Effector memory CD4-positive, alpha-beta T cell (primary cell): ENCODE measurements around the gene TRIM49D1.
"Not testable (repeated sequence)": the region's sequence is repeated elsewhere in the genome, so short reads cannot be mapped to it uniquely, and the experiment has no call there.

Experiments used
- DNase-seq, 3 donors: peaks; one replicate each; pipeline ENCODE4 v3.0.0-alpha.2; 2020
- H3K27ac ChIP-seq: 2 replicates; pipeline ENCODE4 v1.7.0; 2013; ENCODE audit warnings: mild to moderate bottlenecking, low read length, moderate library complexity; ENCODE audit not compliant: insufficient read depth, poor library complexity, severe bottlenecking
- H3K27me3 ChIP-seq: replicated peaks from 2 replicates; pipeline ENCODE4 v1.7.0; 2013; ENCODE audit warnings: mild to moderate bottlenecking, low read length; ENCODE audit not compliant: insufficient read depth, control insufficient read depth, poor library complexity, severe bottlenecking
- H3K36me3 ChIP-seq: 2 replicates; pipeline ENCODE4 v1.7.0; 2013; ENCODE audit warnings: mild to moderate bottlenecking, low read length, moderate library complexity; ENCODE audit not compliant: control insufficient read depth, insufficient read depth
- H3K4me1 ChIP-seq: 2 replicates; pipeline ENCODE4 v1.7.0; 2013; ENCODE audit warnings: low read length, mild to moderate bottlenecking; ENCODE audit not compliant: control insufficient read depth, insufficient read depth, poor library complexity, severe bottlenecking
- H3K4me3 ChIP-seq: 2 replicates; pipeline ENCODE4 v1.7.0; 2013; ENCODE audit warnings: low read length, low read depth, mild to moderate bottlenecking; ENCODE audit not compliant: insufficient read depth, poor library complexity, severe bottlenecking
- H3K9me3 ChIP-seq: 2 replicates; pipeline ENCODE4 v1.7.0; 2013; ENCODE audit warnings: mild to moderate bottlenecking, low read length, moderate library complexity; ENCODE audit not compliant: control insufficient read depth
- total RNA-seq, 3 donors: gene quantifications; one replicate each; lab custom pipeline; 2026; lab: John Stamatoyannopoulos, UW

The TRIM49D1 gene
- total RNA-seq: 0 reads per million in 3 donors

- H3K36me3 ChIP-seq: no peaks in the 10 kb centered on the region
Measured at GRCh38 chr11:89922195-89922660, at the start of gene TRIM49D1. TRIM49D1 (minus strand) TSS chr11:89922245; CDS start chr11:89917710, 4,535 bp downstream.

GRCh38 chr11:89965737-89966136 is 43.7 kb upstream of the TRIM49D1 start, which contains the start of gene TRIM64:
TRIM64 (plus strand) TSS chr11:89966037; CDS start chr11:89968504, 2,467 bp downstream.
- not testable (repeated sequence) for DNase-seq, H3K4me1 ChIP-seq, H3K4me3 ChIP-seq, H3K27me3 ChIP-seq, H3K27ac ChIP-seq, H3K36me3 ChIP-seq, H3K9me3 ChIP-seq

More at GRCh38 chr11:89922195-89922660, at the start of gene TRIM49D1:
- H3K9me3 ChIP-seq: no peaks in the 10 kb centered on the region
- DNase-seq: no peak
- H3K27ac ChIP-seq: no peak within 1 kb of the TSS
- no peak within 1 kb of the TSS for H3K4me3 ChIP-seq
- no peaks in the 10 kb centered on the region for H3K27me3 ChIP-seq
- no peaks in the 10 kb centered on the region for H3K4me1 ChIP-seq

DNA sequence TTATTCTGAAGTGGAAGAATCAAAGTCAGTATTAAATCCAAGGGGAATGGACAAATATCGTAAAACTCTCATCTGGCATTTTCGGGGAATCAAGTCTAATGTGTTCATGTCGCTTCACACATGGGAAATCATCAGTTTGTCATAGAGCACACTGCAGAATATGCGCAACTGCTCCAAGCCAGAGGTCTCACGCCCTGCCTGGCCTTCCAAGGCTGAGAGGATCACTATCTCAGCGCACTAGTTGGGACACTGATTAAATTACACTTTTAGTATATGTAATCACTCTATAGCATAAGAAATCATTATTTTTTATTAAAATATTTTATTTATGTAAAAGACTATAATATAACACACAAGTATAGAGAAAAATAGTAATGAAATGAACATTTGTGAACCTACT is 38.8 kb upstream of the TRIM49D1 start:
- not testable (repeated sequence) for H3K27me3 ChIP-seq, H3K9me3 ChIP-seq, DNase-seq, H3K27ac ChIP-seq, H3K4me3 ChIP-seq, H3K36me3 ChIP-seq, H3K4me1 ChIP-seq

GRCh38 chr11:89923764-89924163 is 1.7 kb upstream of the TRIM49D1 start, which contains the start of gene TRIM49D2:
TRIM49D2 (plus strand) TSS chr11:89924064; CDS start chr11:89926762, 2,698 bp downstream.
- not testable (repeated sequence) for DNase-seq, H3K4me1 ChIP-seq, H3K9me3 ChIP-seq, H3K36me3 ChIP-seq, H3K27ac ChIP-seq, H3K27me3 ChIP-seq, H3K4me3 ChIP-seq

- H3K4me1 ChIP-seq, H3K27me3 ChIP-seq, H3K27ac ChIP-seq, H3K36me3 ChIP-seq, DNase-seq, H3K4me3 ChIP-seq, H3K9me3 ChIP-seq: not testable (repeated sequence)
Measured at GRCh38 chr11:89900809-89901208, 21.2 kb downstream of the TRIM49D1 start.

DNA sequence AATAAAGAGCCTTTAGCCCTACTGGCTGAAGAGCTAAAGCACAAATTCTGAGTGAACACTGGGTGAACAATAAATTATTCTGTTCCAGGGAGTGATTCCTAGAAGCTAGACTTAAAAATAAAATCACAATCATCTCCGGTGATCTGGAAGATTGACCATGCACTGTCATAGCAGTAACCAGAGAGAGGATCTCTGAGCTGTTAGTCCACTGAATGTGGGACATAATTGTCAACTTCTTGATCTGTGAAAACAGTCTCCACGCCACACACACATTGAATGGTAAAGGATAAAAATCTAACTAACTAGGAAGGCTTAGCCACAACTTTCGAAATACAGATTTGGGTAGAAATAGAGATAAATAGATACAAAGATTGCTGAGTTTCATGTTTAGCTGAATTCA is 28.8 kb downstream of the TRIM49D1 start:
- not testable (repeated sequence) for H3K9me3 ChIP-seq, DNase-seq, H3K4me3 ChIP-seq, H3K4me1 ChIP-seq, H3K27me3 ChIP-seq, H3K27ac ChIP-seq, H3K36me3 ChIP-seq

DNA sequence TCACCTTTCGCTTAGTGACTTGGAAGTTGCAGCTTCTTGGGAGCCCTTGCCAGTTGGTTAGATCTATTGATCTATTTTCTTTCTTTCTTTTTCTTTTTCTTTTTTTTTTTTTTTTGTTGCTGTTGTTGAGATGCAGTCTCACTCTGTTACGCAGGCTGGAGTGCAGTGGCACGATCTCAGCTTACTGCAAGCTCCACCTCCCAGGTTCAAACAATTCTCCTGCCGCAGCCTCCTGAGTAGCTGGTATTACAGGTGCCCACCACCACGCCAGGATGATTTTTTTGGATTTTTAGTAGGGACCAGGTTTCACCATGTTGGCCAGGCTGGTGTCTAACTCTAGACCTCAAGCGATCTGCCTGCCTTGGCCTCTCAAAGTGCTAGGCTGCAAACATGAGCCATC is 44.5 kb downstream of the TRIM49D1 start:
- H3K36me3 ChIP-seq, H3K4me3 ChIP-seq, H3K27ac ChIP-seq, DNase-seq, H3K4me1 ChIP-seq, H3K9me3 ChIP-seq, H3K27me3 ChIP-seq: not testable (repeated sequence)

GRCh38 chr11:89872588-89872987 is 49.5 kb downstream of the TRIM49D1 start:
- not testable (repeated sequence) for H3K4me3 ChIP-seq, DNase-seq, H3K27me3 ChIP-seq, H3K4me1 ChIP-seq, H3K27ac ChIP-seq, H3K36me3 ChIP-seq, H3K9me3 ChIP-seq

DNA sequence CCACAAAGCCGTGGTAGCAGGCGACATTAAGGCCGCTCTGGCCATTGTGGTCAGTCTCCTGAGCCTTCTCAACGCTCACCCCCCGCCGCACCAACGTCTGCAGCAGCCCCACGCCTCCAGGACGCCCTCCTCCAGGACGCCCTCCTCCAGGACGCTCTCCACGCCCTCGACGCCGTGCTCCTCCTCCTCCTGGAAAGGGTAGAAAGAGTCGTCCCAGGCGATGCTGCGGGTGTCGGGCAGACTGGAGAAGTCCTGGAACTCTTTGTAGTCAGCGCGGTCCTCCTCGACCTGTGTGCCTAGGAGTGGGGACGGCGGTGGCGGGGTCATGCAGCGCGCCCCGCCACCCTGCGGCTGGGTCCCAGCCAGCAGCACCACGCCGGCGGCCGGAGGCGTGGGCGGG is 56.8 kb downstream of the TRIM49D1 start:
- H3K27ac ChIP-seq, DNase-seq, H3K27me3 ChIP-seq: not testable (repeated sequence)

DNA sequence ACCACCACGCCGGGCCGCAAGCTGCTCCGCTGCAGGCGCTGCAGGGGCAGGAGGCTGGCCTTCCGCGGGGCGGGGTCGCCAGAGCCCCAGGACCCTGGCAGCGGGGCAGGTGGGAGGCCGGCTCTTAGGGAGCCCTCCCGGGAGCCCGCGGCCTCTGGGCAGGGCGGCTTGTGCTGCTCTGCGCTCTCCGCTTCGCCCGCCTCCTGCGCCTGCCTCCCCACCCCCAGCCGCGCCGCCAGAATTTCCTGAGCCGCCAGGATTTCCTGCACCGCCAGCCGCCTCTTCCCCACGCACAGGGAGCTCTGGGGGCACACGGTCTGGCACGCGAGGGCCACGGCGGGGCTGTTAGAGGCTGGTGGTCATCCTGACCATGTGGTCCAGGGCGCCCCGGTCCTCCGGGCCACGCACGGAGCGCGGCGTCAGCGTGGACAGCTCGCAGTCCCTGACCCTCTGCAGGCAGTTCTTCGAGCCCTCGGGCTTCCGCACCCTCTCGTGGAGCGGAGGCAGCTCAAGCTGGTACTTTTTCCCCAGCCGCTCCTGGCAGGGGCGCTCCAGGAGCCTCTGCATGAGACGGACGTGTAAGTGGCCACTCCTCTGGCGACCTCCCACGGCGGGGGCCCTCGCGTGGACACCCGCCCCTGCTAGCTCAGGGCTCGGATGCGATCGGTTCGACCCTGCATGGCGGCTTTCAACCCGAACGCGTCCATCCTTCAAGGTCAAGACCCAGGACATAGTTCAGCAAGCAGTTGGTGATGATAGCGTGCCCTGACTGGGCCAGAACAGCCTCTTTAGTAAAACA is 57.9 kb downstream of the TRIM49D1 start:
- H3K27me3 ChIP-seq, H3K4me1 ChIP-seq, H3K9me3 ChIP-seq, H3K4me3 ChIP-seq, H3K27ac ChIP-seq, DNase-seq, H3K36me3 ChIP-seq: not testable (repeated sequence)

More for the DNA sequence above, 56.8 kb downstream of the TRIM49D1 start:
- H3K4me1 ChIP-seq, H3K36me3 ChIP-seq, H3K4me3 ChIP-seq, H3K9me3 ChIP-seq: not testable (repeated sequence)
